ENCODE data around the gene PRKCD.

GRCh38 chr3:53234130-53234840 is 73.3 kb downstream of the PRKCD start:
- TF ChIP-seq CTCF (IDR thresholded peaks at IDR 0.05): no peak
- no peak for TF ChIP-seq POLR2A (IDR thresholded peaks at IDR 0.05)
- no peak for TF ChIP-seq POLR2AphosphoS5 (IDR thresholded peaks at IDR 0.05; ENCODE audit: insufficient read depth in 1 of 2, low read depth in 1 of 2)
